Cardiac fibroblast (primary cell): ENCODE measurements around the gene RND1.

Source experiments
- DNase-seq, 2 donors: peaks; one replicate each; pipeline versions ENCODE4 v3.0.0 to v3.0.0-alpha.2; 2010; ENCODE audit warnings: low read depth in 2 of 2
- H3K4me3 ChIP-seq, 2 donors: replicated peaks in 1 of 2; 1 replicate in 1 of 2; 2 replicates in 1 of 2; pipeline ENCODE4 v1.5.1; 2011; ENCODE audit warnings: low read depth in 2 of 2, low read length in 2 of 2, mild to moderate bottlenecking in 2 of 2, moderate library complexity in 1 of 2
- TF ChIP-seq, protein P1 (sequence below): IDR thresholded peaks from one replicate; pipeline ENCODE4 v1.5.1; 2011; ENCODE audit warnings: low read depth, mild to moderate bottlenecking, low read length, inconsistent platforms

The RND1 gene

DNA sequence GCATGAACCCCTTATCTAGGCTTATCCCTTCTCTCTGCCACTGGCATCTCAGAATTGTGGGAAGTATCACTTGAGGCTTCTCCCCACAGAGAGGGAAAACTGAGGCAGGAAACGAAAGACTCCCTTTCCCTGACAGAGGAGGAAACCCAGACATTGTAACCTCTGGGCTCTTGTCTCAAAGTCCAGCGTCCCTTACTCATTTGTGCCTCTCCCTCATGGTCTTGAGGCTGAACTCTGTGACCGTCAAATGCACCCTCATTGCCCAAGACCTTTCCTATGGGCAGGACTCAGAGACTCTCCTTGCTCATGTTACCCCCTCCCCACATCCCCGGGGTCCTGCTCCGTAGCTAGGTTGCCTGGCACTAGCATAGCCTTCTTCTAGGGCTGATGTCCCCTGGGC lies 43.5 kb downstream of the RND1 start:
- TF ChIP-seq, protein P1, sequence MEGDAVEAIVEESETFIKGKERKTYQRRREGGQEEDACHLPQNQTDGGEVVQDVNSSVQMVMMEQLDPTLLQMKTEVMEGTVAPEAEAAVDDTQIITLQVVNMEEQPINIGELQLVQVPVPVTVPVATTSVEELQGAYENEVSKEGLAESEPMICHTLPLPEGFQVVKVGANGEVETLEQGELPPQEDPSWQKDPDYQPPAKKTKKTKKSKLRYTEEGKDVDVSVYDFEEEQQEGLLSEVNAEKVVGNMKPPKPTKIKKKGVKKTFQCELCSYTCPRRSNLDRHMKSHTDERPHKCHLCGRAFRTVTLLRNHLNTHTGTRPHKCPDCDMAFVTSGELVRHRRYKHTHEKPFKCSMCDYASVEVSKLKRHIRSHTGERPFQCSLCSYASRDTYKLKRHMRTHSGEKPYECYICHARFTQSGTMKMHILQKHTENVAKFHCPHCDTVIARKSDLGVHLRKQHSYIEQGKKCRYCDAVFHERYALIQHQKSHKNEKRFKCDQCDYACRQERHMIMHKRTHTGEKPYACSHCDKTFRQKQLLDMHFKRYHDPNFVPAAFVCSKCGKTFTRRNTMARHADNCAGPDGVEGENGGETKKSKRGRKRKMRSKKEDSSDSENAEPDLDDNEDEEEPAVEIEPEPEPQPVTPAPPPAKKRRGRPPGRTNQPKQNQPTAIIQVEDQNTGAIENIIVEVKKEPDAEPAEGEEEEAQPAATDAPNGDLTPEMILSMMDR = no peak
- no peak overlapping the region for H3K4me3 ChIP-seq
- no peak for DNase-seq

GRCh38 chr12:48819986-48820725 lies 45.5 kb downstream of the RND1 start:
- no peak overlapping the region for H3K4me3 ChIP-seq
- DNase-seq = no peak
- TF ChIP-seq, protein P1 = no peak

- peak overlapping the region; percentile 69 to 75 for H3K4me3 ChIP-seq
- DNase-seq = peak in 1 of 2 donors; percentile 25
- TF ChIP-seq, protein P1 = peak; percentile 34
These were observed 46.7 kb downstream of the RND1 start for GRCh38 chr12:48818831-48819590.

DNA sequence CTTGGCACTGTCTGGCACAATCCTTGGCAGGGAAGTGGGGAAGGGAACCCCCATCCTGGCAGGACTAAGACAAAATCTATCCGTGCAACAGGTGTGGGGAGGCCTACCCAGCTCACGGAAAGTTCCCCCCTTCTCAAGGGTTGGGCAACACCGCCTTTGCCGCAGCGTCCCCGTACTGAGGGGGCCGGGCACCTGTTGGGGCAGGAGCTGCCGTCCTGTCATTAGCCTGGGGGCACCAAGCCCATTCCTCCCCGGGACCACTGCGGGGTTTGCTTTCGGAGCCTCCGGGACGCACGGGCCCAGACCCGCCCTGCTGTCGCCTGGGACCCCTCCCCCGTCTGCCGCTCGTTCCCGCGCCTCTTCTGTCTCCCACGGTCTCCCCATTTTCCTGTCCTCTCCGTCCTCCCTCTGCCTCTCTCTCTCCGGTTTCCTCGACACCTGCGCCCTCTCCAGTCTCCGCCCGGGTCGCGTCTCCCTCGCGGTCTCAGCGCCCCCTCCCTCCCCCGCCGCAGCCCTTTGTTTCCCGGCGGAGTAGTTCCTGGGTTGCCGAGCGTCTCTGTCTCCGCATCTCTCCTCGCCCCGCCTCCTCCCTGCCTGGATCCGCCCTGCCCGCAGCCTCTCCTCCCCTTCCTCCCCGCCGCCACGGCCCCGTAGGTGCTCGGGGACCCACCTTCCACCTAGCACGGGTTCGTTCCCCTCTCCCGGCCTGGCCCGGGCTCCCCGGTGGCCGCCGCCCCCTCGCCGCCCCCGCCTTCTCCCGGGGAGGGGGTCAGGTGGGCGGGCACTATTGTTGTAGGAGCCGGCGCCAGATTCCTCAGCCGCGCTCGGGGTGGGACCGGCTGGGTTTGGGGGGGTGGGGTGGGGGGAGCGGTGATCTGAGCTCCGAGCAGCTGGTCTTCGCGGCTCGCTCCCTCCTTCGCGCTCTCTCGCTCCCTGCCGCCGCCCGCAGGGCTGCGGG lies 47.5 kb downstream of the RND1 start, which contains the start of gene CACNB3:
TSS of gene CACNB3 (plus strand) at position 624 of the 958 bp plus-strand sequence. CDS start 434 bp downstream, outside the sequence.
- peak within 1 kb of the TSS; percentile 69 to 75 for H3K4me3 ChIP-seq
- TF ChIP-seq, protein P1 = no peak
- DNase-seq = peak; percentile 43 to 47

- TF ChIP-seq, protein P1 = no peak
- DNase-seq = peak in 1 of 2 donors; percentile 24
- peak overlapping the region; percentile 88 to 92 for H3K4me3 ChIP-seq
These were observed 49.4 kb downstream of the RND1 start for GRCh38 chr12:48816143-48816854.
